Ascending aorta (tissue), 2 donors: Measurements from ENCODE around the gene CD93. TPM values are rescaled to one million over a fixed set of nuclear protein-coding genes. Genes with fewer than 3 reads are reported as not detected.

Experiments used
- DNase-seq, 2 donors: peaks; one replicate each; pipeline ENCODE4 v3.0.0-alpha.2; 2019; ENCODE audit warnings: low spot score in 2 of 2
- H3K27ac ChIP-seq, 2 donors: fragments of 200-600 bp; sonication (generic); one replicate each; pipeline ENCODE4 v1.5.1; 2016 to 2017; ENCODE audit warnings: mild to moderate bottlenecking in 1 of 2
- H3K27me3 ChIP-seq: fragments of 200-600 bp; sonication (generic); one replicate; pipeline ENCODE4 v1.5.1; 2017
- H3K36me3 ChIP-seq, 2 donors: fragments of 200-600 bp; sonication (generic); one replicate each; pipeline ENCODE4 v1.5.1; 2016
- H3K4me1 ChIP-seq, 2 donors: fragments of 200-600 bp; sonication (generic); one replicate each; pipeline ENCODE4 v1.5.1; 2016 to 2017; ENCODE audit warnings: mild to moderate bottlenecking in 1 of 2
- H3K4me3 ChIP-seq, 2 donors: fragments of 200-600 bp; sonication (generic); one replicate each; pipeline ENCODE4 v1.5.1; 2016 to 2017; ENCODE audit warnings: mild to moderate bottlenecking in 1 of 2
- H3K9me3 ChIP-seq, 2 donors: fragments of 200-600 bp; sonication (generic); one replicate each; pipeline ENCODE4 v1.5.1; 2016
- intact Hi-C: fragments of 100-400 bp; cut with DNase I; formaldehyde crosslinking; loops from one replicate; pipeline ENCODE4 v1.15.1; 2023
- total RNA-seq: library from RNA; depleted of rRNA; stranded (reverse); fragments of >200 nt; gene quantifications from one replicate; pipeline ENCODE4 v1.1.0, GENCODE V29; 2016
- TF ChIP-seq, protein P1 (sequence below), 3 experiments: fragments of 200-600 bp in 2 of 3; fragments of 450-650 bp in 1 of 3; sonication (generic) in 2 of 3; IDR thresholded peaks; one replicate each; pipeline ENCODE4 v1.5.1; 2016 to 2019; ENCODE audit warnings: antibody characterized with exemption in 3 of 3, mild to moderate bottlenecking in 1 of 3, moderate library complexity in 1 of 3

CD93 gene
- total RNA-seq, 1 donor from 2014 or later: 206 TPM

DNA sequence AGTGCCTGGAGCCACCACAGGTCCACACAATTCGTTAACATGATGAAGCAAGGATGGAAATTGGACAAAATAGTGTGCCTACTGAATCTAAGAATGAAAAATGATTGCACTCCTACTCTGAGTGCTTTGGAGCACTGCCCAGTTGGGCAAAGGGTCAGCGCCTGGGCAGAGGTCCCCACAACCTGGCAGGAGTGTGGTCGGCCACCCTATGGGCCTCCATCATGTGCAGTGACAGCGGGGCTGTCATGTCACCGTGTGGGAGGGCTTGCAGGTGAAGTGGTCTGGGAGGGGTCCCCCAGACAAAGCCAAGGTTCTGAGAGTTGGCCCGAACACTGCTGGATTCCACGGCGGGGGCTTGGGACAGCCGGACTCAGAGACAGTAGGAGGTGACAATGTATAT lies 36.2 kb upstream of the CD93 start:
- H3K9me3 ChIP-seq: no peaks in the 10 kb centered on the region
- no peaks in the 10 kb centered on the region for H3K36me3 ChIP-seq
- TF ChIP-seq, protein P1, sequence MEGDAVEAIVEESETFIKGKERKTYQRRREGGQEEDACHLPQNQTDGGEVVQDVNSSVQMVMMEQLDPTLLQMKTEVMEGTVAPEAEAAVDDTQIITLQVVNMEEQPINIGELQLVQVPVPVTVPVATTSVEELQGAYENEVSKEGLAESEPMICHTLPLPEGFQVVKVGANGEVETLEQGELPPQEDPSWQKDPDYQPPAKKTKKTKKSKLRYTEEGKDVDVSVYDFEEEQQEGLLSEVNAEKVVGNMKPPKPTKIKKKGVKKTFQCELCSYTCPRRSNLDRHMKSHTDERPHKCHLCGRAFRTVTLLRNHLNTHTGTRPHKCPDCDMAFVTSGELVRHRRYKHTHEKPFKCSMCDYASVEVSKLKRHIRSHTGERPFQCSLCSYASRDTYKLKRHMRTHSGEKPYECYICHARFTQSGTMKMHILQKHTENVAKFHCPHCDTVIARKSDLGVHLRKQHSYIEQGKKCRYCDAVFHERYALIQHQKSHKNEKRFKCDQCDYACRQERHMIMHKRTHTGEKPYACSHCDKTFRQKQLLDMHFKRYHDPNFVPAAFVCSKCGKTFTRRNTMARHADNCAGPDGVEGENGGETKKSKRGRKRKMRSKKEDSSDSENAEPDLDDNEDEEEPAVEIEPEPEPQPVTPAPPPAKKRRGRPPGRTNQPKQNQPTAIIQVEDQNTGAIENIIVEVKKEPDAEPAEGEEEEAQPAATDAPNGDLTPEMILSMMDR (IDR thresholded peaks at IDR 0.05): no peak
- no peak overlapping the region for H3K4me3 ChIP-seq
- no peak for DNase-seq
- intact Hi-C loops: no loop called here
- H3K4me1 ChIP-seq: no peaks in the 10 kb centered on the region
- H3K27ac ChIP-seq: no peak overlapping the region
- H3K27me3 ChIP-seq: no peaks in the 10 kb centered on the region

DNA sequence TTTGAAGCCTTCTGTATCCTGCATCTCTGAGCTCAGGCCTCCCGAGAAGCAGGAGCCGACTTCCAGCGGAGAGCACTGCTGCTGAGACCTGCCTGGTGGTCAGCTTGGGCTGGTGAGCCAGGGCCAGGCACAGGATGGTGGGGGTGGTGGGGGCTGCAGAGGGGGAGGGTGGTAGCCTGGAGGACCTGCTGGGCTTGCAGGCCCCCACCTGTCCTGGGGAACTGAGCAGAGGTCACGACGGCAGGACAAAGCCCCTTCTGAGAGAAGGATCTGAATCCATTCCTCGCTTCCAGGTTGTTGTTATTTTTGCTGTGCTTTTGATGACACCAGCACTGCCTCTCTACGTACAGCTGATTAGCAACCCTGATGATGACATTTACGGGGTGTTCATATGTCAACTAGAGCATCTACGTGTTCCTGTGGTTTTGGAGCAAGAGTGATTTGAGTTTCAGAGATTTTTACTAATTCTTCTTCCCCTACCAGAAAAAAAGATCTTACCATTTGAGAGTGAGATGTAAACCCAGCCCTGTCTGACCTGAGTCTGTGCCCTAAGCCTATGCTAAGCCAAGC lies 35.7 kb upstream of the CD93 start:
- Histone ChIP-seq H3K4me1 (no peaks in the 10 kb centered on the region), H3K9me3 (no peaks in the 10 kb centered on the region), H3K36me3 (no peaks in the 10 kb centered on the region), H3K27ac (no peak overlapping the region), H3K27me3 (no peaks in the 10 kb centered on the region), H3K4me3 (no peak overlapping the region)
- DNase-seq: no peak
- intact Hi-C loops: no loop called here
- TF ChIP-seq, protein P1 (IDR thresholded peaks at IDR 0.05): no peak

DNA sequence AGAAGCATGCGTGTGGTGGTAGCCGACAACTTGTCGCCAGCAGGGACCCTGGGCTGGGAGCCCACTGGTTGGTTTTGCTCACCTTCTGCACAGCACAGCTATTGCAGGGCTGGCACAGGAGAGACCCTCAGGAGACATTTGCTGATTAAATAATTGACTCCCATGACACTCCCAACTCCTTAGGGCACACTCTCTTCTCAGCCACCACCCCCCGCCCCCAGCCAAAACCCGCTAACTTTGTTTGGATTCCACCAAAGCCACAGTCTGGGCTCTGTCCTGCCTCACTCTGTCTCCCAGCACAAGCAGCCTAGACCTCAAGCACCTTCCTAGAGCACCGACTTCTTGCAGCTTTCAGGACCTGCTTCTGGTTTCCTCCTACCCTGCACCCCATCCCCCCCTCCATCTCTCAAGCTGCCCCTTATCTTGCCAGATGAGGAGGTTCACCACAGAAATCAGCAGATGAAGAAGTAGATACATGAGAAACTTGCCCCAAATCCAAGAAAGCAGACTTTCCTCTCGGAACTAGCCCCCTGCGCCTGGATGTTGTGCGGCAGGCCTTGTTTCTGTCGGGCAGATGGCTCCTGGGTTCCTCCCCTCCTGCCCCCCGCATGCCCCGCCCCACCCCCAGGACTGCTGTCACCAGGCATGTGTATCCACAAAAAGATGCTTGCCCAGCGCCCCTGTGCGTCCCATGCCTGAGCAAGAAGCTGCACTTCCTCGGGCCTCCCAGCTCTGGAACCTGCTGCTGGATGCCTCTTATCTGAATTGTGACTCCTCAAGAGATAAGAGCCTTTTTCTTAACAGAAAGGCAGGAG lies 35.0 kb upstream of the CD93 start:
- H3K4me3 ChIP-seq: no peak overlapping the region
- H3K36me3 ChIP-seq: no peaks in the 10 kb centered on the region
- no peak overlapping the region for H3K27ac ChIP-seq
- TF ChIP-seq, protein P1 (IDR thresholded peaks at IDR 0.05): no peak
- intact Hi-C loops: no loop called here
- no peaks in the 10 kb centered on the region for H3K4me1 ChIP-seq
- no peaks in the 10 kb centered on the region for H3K27me3 ChIP-seq
- H3K9me3 ChIP-seq: no peaks in the 10 kb centered on the region
- DNase-seq: no peak

DNA sequence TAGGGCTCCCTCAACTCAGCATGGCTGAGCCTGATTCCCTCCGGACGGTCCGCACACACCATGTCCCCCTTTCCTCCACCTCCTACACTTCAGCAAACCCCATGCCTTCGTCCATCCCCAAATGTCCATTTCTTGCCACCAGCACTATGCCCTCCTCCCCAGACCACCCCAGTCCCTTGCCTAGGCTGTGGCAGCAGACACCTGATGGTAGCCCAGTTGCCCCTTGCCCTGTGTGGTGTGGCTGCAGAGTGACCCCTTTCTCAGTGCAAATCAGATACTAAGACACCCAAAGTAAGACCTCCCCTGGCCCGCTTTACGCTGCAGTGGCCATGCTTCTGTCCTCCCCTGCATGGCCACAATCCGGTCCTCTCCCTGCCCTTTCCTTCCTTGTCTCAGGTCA lies 34.1 kb upstream of the CD93 start:
- no peak for DNase-seq
- Histone ChIP-seq H3K27ac (no peak overlapping the region), H3K4me1 (no peaks in the 10 kb centered on the region), H3K27me3 (no peaks in the 10 kb centered on the region), H3K4me3 (no peak overlapping the region), H3K36me3 (no peaks in the 10 kb centered on the region), H3K9me3 (no peaks in the 10 kb centered on the region)
- TF ChIP-seq, protein P1 (IDR thresholded peaks at IDR 0.05): no peak
- intact Hi-C loops: no loop called here

DNA sequence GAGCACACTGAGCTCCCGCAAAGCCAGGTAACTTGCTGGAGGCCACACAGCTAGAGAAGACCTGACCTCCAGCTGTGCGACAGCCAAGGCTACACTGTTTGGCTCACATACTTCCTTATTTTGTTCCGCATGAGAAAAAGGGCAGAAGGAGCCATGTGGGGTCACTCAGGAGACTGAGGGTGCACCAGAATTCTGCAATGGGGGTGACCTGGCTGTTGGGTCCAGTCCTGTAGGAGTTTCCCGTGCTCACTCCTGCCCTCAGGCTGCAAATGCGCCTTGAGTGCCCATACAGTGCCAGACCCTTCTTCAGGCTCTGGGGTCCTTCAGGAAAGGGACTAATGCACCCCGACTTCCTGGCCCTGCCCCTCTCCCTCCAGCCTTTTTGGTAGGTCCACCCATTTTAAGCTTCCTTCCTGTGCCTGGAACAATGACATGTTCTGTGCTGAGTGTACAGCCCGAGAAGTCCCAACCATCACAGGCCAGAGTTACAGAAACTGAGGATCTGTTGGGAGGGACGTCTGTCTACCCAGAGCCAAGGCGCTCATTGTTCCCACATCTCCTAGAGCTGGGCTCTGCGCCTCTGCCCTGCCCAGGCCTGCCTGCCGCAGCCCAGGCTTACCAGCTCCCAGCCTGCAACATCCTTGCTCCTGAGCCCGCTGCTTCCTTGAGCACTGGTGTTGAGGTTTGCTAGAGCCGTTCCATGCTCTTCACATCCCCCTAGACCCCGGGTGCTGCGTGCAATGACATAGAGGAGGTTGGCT lies 33.5 kb upstream of the CD93 start:
- intact Hi-C loops: no loop called here
- DNase-seq: no peak
- Histone ChIP-seq H3K9me3 (no peaks in the 10 kb centered on the region), H3K36me3 (no peaks in the 10 kb centered on the region), H3K4me3 (no peak overlapping the region), H3K27ac (no peak overlapping the region), H3K27me3 (no peaks in the 10 kb centered on the region), H3K4me1 (no peaks in the 10 kb centered on the region)
- TF ChIP-seq, protein P1 (IDR thresholded peaks at IDR 0.05): no peak
